ENCODE measurements around the gene PDYN.

DNA sequence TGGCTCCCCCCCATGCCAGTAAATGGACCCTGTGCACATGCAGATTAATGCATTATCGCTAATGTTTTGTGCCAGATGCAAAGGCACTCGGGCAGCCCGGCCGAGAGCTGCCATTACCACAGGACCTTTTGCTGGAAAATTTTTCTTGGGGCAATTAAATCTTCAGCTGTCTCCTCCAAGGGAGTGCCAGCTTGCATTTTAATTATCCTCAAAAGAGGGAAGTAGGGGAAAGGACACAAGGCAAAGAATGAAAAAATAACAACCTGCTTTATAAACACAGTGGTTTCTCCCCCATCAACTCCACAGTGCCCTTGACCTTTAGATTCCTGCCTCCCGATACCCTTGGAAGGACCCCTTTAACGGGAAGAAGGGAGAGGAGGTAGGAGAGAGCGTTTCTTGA lies 48.2 kb downstream of the PDYN start:
- TF ChIP-seq, protein P1, sequence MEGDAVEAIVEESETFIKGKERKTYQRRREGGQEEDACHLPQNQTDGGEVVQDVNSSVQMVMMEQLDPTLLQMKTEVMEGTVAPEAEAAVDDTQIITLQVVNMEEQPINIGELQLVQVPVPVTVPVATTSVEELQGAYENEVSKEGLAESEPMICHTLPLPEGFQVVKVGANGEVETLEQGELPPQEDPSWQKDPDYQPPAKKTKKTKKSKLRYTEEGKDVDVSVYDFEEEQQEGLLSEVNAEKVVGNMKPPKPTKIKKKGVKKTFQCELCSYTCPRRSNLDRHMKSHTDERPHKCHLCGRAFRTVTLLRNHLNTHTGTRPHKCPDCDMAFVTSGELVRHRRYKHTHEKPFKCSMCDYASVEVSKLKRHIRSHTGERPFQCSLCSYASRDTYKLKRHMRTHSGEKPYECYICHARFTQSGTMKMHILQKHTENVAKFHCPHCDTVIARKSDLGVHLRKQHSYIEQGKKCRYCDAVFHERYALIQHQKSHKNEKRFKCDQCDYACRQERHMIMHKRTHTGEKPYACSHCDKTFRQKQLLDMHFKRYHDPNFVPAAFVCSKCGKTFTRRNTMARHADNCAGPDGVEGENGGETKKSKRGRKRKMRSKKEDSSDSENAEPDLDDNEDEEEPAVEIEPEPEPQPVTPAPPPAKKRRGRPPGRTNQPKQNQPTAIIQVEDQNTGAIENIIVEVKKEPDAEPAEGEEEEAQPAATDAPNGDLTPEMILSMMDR (IDR thresholded peaks at IDR 0.05): no peak
- no peak for TF ChIP-seq ZFX (IDR thresholded peaks at IDR 0.05; ENCODE audit: borderline replicate concordance)
